Ovary (tissue), 3 donors: ENCODE results near the gene SRC.

Source experiments
- CTCF ChIP-seq, 3 donors: fragments of 450-650 bp in 2 of 3; fragments of 200-600 bp in 1 of 3; IDR thresholded peaks; one replicate each; pipeline versions ENCODE4 v1.5.1 to v1.8.0; 2016 to 2022; ENCODE audit warnings: antibody characterized with exemption in 3 of 3, mild to moderate bottlenecking in 1 of 3
- EP300 ChIP-seq: sonication (generic); formaldehyde crosslinking; IDR thresholded peaks from one replicate; pipeline ENCODE4 v1.6.1; 2017; ENCODE audit warnings: antibody characterized with exemption
- POLR2A ChIP-seq: fragments of 450-650 bp; IDR thresholded peaks from one replicate; pipeline ENCODE4 v1.6.1; 2017; ENCODE audit warnings: antibody characterized with exemption, mild to moderate bottlenecking, moderate library complexity
- donor health status: DM: no; HTN: no; CAD: no.

GRCh38 chr20:37373020-37373598 lies 27.2 kb downstream of the SRC start:
- TF ChIP-seq CTCF (IDR thresholded peaks at IDR 0.05): no peak
- no peak for TF ChIP-seq POLR2A
- no peak for TF ChIP-seq EP300
